GM21515 (cell line): ENCODE data around the gene OR6C74.

ENCODE experiments used
- ATAC-seq: cut with Tn5 transposase; IDR thresholded peaks from one replicate; pipeline ENCODE4 v1.9.1; 2021; ENCODE audit not compliant: unreplicated experiment

Gene OR6C74

GRCh38 chr12:55244309-55244708, at the start of gene OR6C74:
TSS of gene OR6C74 (plus strand) at chr12:55244609. CDS start at chr12:55247288, 2,679 bp downstream.
- no peak for ATAC-seq

GRCh38 chr12:55220725-55221124, 23.7 kb upstream of the OR6C74 start, which contains the start of gene OR10A7:
TSS of gene OR10A7 (plus strand) at chr12:55221025. CDS start at chr12:55221025, 0 bp downstream.
- ATAC-seq, result no peak

GRCh38 chr12:55226523-55226922, 17.9 kb upstream of the OR6C74 start:
- no peak for ATAC-seq

- ATAC-seq, result no peak
Measured at GRCh38 chr12:55227643-55228042, 16.8 kb upstream of the OR6C74 start.

- ATAC-seq, result no peak
Measured at GRCh38 chr12:55246159-55246558, 1.8 kb downstream of the OR6C74 start.

GRCh38 chr12:55250944-55251343, 6.5 kb downstream of the OR6C74 start:
- ATAC-seq, result no peak

GRCh38 chr12:55253281-55253680, 8.9 kb downstream of the OR6C74 start:
- no peak for ATAC-seq

GRCh38 chr12:55256831-55257230, 12.4 kb downstream of the OR6C74 start:
- ATAC-seq, result no peak

- ATAC-seq, result no peak
Measured at GRCh38 chr12:55258303-55258702, 13.9 kb downstream of the OR6C74 start.

GRCh38 chr12:55280991-55281390, 36.6 kb downstream of the OR6C74 start:
- ATAC-seq, result no peak

GRCh38 chr12:55289999-55290398, 45.6 kb downstream of the OR6C74 start:
- ATAC-seq, result no peak
